ENCODE data around the gene TANC1.

TANC1 gene

GRCh38 chr2:159145745-159146354 lies 177.4 kb downstream of the TANC1 start:
- no peaks in the 10 kb centered on the region for H3F3A ChIP-seq (ENCODE audit: low read depth)
- no peaks in the 10 kb centered on the region for H4K20me1 ChIP-seq (ENCODE audit: insufficient read depth, low read length, poor library complexity, severe bottlenecking)
- H3K4me2 ChIP-seq (ENCODE audit: low read depth, low read length, poor library complexity, severe bottlenecking): no peak overlapping the region
- no peak overlapping the region for H2AFZ ChIP-seq (ENCODE audit: low read length)
- no peaks in the 10 kb centered on the region for H3K9me2 ChIP-seq (replicated peaks; ENCODE audit: low read depth, low read length)
- no peaks in the 10 kb centered on the region for H3K79me2 ChIP-seq (ENCODE audit: insufficient read depth, low read length)
- no peaks in the 10 kb centered on the region for H3K36me3 ChIP-seq (ENCODE audit: insufficient read depth, low read length)
- no peaks in the 10 kb centered on the region for H3K27me3 ChIP-seq (ENCODE audit: insufficient read depth, low read length, poor library complexity, severe bottlenecking)
- H3K9me3 ChIP-seq (ENCODE audit: insufficient read depth, low read depth, low read length): no peaks in the 10 kb centered on the region
- TF ChIP-seq EZH2phosphoT487 (IDR thresholded peaks at IDR 0.05; ENCODE audit: borderline replicate concordance): no peak
- TF ChIP-seq CTCF (conservative IDR thresholded peaks at IDR 0.05; ENCODE audit: low read length): no peak
- H3K9ac ChIP-seq (ENCODE audit: low read depth, low read length, poor library complexity, severe bottlenecking): no peak overlapping the region
- peaks cover 27% of the 10 kb centered on the region for H3K4me1 ChIP-seq (ENCODE audit: insufficient read depth, low read length, poor library complexity, severe bottlenecking)
- H3K4me3 ChIP-seq (ENCODE audit: low read length, poor library complexity, severe bottlenecking): no peak overlapping the region

- no peaks in the 10 kb centered on the region for H3K9me2 ChIP-seq (replicated peaks; ENCODE audit: low read depth, low read length)
- no peak overlapping the region for H2AFZ ChIP-seq (ENCODE audit: low read length)
- no peak overlapping the region for H3K9ac ChIP-seq (ENCODE audit: low read depth, low read length, poor library complexity, severe bottlenecking)
- H3K4me3 ChIP-seq (ENCODE audit: low read length, poor library complexity, severe bottlenecking): no peak overlapping the region
- no peaks in the 10 kb centered on the region for H3K79me2 ChIP-seq (ENCODE audit: insufficient read depth, low read length)
- H4K20me1 ChIP-seq (ENCODE audit: insufficient read depth, low read length, poor library complexity, severe bottlenecking): no peaks in the 10 kb centered on the region
- no peaks in the 10 kb centered on the region for H3K27me3 ChIP-seq (ENCODE audit: insufficient read depth, low read length, poor library complexity, severe bottlenecking)
- no peaks in the 10 kb centered on the region for H3F3A ChIP-seq (ENCODE audit: low read depth)
- peaks cover 39% of the 10 kb centered on the region for H3K4me1 ChIP-seq (ENCODE audit: insufficient read depth, low read length, poor library complexity, severe bottlenecking)
- no peaks in the 10 kb centered on the region for H3K36me3 ChIP-seq (ENCODE audit: insufficient read depth, low read length)
- TF ChIP-seq CTCF (conservative IDR thresholded peaks at IDR 0.05; ENCODE audit: low read length): no peak
- TF ChIP-seq EZH2phosphoT487 (IDR thresholded peaks at IDR 0.05; ENCODE audit: borderline replicate concordance): no peak
- no peaks in the 10 kb centered on the region for H3K9me3 ChIP-seq (ENCODE audit: insufficient read depth, low read depth, low read length)
- H3K4me2 ChIP-seq (ENCODE audit: low read depth, low read length, poor library complexity, severe bottlenecking): no peak overlapping the region
Measured at GRCh38 chr2:159146996-159147666, 178.7 kb downstream of the TANC1 start.

DNA sequence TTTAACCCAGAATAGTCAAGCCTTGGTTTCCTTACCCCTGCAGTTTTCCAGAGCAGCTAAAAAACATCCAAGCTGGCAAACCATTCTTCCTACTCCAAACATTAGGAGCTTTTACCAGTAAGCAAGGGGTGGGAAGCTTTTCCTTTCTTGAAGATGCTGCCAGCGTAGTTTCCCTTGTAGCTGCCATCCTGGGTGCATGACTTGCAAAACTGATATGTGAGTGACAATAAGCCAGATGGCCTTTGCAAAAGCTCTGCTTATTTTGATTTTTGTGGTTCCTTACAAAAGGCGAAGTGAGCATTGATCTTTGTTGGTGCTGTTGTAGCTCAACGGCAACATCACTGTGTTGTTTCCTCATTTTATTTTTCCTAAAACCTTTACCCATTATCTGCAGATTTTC lies 179.2 kb downstream of the TANC1 start:
- Histone ChIP-seq H2AFZ (ENCODE audit: low read length) (no peak overlapping the region), H3K79me2 (ENCODE audit: insufficient read depth, low read length) (no peaks in the 10 kb centered on the region), H3F3A (ENCODE audit: low read depth) (no peaks in the 10 kb centered on the region), H3K4me2 (ENCODE audit: low read depth, low read length, poor library complexity, severe bottlenecking) (no peak overlapping the region), H3K4me1 (ENCODE audit: insufficient read depth, low read length, poor library complexity, severe bottlenecking) (peaks cover 45% of the 10 kb centered on the region), H4K20me1 (ENCODE audit: insufficient read depth, low read length, poor library complexity, severe bottlenecking) (no peaks in the 10 kb centered on the region), H3K27me3 (ENCODE audit: insufficient read depth, low read length, poor library complexity, severe bottlenecking) (no peaks in the 10 kb centered on the region), H3K36me3 (ENCODE audit: insufficient read depth, low read length) (no peaks in the 10 kb centered on the region), H3K9me3 (ENCODE audit: insufficient read depth, low read depth, low read length) (no peaks in the 10 kb centered on the region), H3K4me3 (ENCODE audit: low read length, poor library complexity, severe bottlenecking) (no peak overlapping the region), H3K9ac (ENCODE audit: low read depth, low read length, poor library complexity, severe bottlenecking) (no peak overlapping the region), H3K9me2 (replicated peaks; ENCODE audit: low read depth, low read length) (no peaks in the 10 kb centered on the region)
- TF ChIP-seq CTCF (conservative IDR thresholded peaks at IDR 0.05; ENCODE audit: low read length): no peak
- no peak for TF ChIP-seq EZH2phosphoT487 (IDR thresholded peaks at IDR 0.05; ENCODE audit: borderline replicate concordance)
